OCI-LY3 (cell line): ENCODE results near the gene ADIPOR2.

ENCODE experiments used
- CTCF ChIP-seq: fragments of 200-600, 300-600 bp; sonication (generic); IDR thresholded peaks from 2 replicates; pipeline ENCODE4 v1.5.1; 2014; ENCODE audit warnings: antibody characterized with exemption, low read length, low read depth
- EZH2phosphoT487 ChIP-seq: fragments of 200-600 bp; shearing (Covaris generic); IDR thresholded peaks from 2 replicates; pipeline ENCODE4 v1.6.1; 2018; ENCODE audit warnings: antibody characterized with exemption, mixed run types, low read depth

GRCh38 chr12:1794440-1795090, 103.7 kb downstream of the ADIPOR2 start:
- TF ChIP-seq CTCF (no peak), EZH2phosphoT487 (no peak)
